Hepatocyte (in vitro differentiated cells): Measurements from ENCODE around the gene FREM1. TPM values are rescaled to one million over a fixed set of nuclear protein-coding genes. Genes with fewer than 3 reads are reported as not detected.
"Not testable (repeated sequence)": the region's sequence is repeated elsewhere in the genome, so short reads cannot be mapped to it uniquely, and the experiment has no call there.

Experiments used
- DNase-seq: peaks from one replicate; pipeline ENCODE4 v3.0.0-alpha.2; 2016; ENCODE audit warnings: low spot score
- H2AFZ ChIP-seq: fragments of 200-600 bp; sonication (generic); 2 replicates; pipeline ENCODE4 v1.6.0; 2016; ENCODE audit warnings: antibody characterized with exemption, mild to moderate bottlenecking
- H3K27ac ChIP-seq: fragments of 200-600 bp; sonication (generic); 2 replicates; pipeline ENCODE4 v1.5.1; 2016; ENCODE audit warnings: mild to moderate bottlenecking
- H3K27me3 ChIP-seq: fragments of 200-600 bp; sonication (generic); 2 replicates; pipeline ENCODE4 v1.6.1; 2016
- H3K36me3 ChIP-seq: fragments of 200-600 bp; sonication (generic); replicated peaks from 2 replicates; pipeline ENCODE4 v1.5.1; 2016; ENCODE audit warnings: low read depth; ENCODE audit not compliant: insufficient read depth
- H3K4me1 ChIP-seq: fragments of 200-600 bp; sonication (generic); 2 replicates; pipeline ENCODE4 v1.5.1; 2016; ENCODE audit warnings: mild to moderate bottlenecking, moderate library complexity; ENCODE audit not compliant: insufficient read depth
- H3K4me2 ChIP-seq: fragments of 200-600 bp; sonication (generic); 2 replicates; pipeline ENCODE4 v1.6.0; 2016
- H3K4me3 ChIP-seq: fragments of 200-600 bp; sonication (generic); 2 replicates; pipeline ENCODE4 v1.5.1; 2016; ENCODE audit warnings: mild to moderate bottlenecking
- H3K79me2 ChIP-seq: fragments of 200-600 bp; sonication (generic); 2 replicates; pipeline ENCODE4 v1.6.0; 2017; ENCODE audit warnings: mild to moderate bottlenecking
- H3K9me2 ChIP-seq: fragments of 200-600 bp; sonication (generic); replicated peaks from 2 replicates; pipeline ENCODE4 v1.6.0; 2017; ENCODE audit warnings: mild to moderate bottlenecking; ENCODE audit not compliant: insufficient read depth
- H3K9me3 ChIP-seq: fragments of 200-600 bp; sonication (generic); 2 replicates; pipeline ENCODE4 v1.5.1; 2016; ENCODE audit warnings: low read depth, mild to moderate bottlenecking
- H4K20me1 ChIP-seq: fragments of 200-600 bp; sonication (generic); 2 replicates; pipeline ENCODE4 v1.6.0; 2016; ENCODE audit warnings: mild to moderate bottlenecking; ENCODE audit not compliant: insufficient read depth, poor library complexity, severe bottlenecking
- EZH2 ChIP-seq: fragments of 200-600 bp; sonication (generic); IDR thresholded peaks from 2 replicates; pipeline ENCODE4 v1.6.1; 2016; ENCODE audit warnings: antibody characterized with exemption, mild to moderate bottlenecking, borderline replicate concordance
- EZH2phosphoT487 ChIP-seq: fragments of 200-600 bp; sonication (generic); IDR thresholded peaks from one replicate; pipeline ENCODE4 v1.6.1; 2018; ENCODE audit warnings: antibody characterized with exemption, mild to moderate bottlenecking, low read depth, moderate library complexity; ENCODE audit not compliant: unreplicated experiment, severe bottlenecking
- WGBS: methylation state at CpG from one replicate; pipeline ENCODE4 v1.1.6; 2016; ENCODE audit warnings: low lambda C conversion rate; ENCODE audit errors: missing lambda C conversion rate; 5-methylcytosine and 5-hydroxymethylcytosine counted together
- polyA plus RNA-seq: library from polyadenylated mRNA; unstranded; fragments of >200 nt; fragmentation: Nextera tagmentation; extraction: Ambion mirVana; gene quantifications from 2 replicates; pipeline ENCODE4 v1.2.1, GENCODE V29; 2016
- total RNA-seq: library from RNA; depleted of rRNA; stranded (reverse); fragments of >200 nt; gene quantifications from 2 replicates; pipeline ENCODE4 v1.2.3, GENCODE V29; 2014
- TF ChIP-seq, protein P1 (sequence below): fragments of 200-600 bp; sonication (generic); IDR thresholded peaks from 2 replicates; pipeline ENCODE4 v1.5.1; 2016; ENCODE audit warnings: antibody characterized with exemption, mild to moderate bottlenecking; ENCODE audit not compliant: poor library complexity

Gene FREM1
- total and polyA plus RNA-seq, 2 experiments from 2014 or later, result 9.7 to 36.1 TPM

DNA sequence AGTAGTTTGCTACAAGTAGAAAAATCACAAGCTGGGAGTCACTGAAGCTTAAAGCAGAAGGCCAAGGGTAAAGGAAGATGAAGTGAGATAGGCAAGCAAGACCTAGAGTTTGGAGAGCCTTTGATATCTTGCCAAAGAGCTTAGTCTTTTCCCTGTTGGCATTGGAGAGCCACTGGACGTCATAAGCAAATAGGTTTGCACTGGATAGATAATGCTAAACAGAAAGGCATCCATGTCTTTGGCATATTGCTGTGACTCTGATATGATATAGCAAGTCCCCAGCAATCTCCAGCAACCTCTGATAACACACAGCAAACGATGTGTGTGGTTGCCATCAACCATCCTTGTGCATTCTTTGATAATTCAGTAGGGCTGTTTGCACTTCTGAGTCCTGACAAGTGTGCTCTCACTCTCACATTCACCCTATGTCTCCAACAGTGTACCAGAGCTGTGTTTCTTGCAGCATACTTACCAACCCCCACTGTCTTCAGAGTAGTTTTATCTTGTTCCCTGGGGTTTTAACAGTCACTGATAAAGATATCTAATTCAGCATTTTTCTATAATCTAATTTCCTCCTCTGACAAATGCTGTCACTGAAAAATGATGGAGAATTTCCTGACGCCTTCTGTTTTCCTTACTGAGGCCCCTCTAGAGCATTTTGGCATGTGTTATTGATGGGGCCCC is 16.9 kb upstream of the FREM1 start:
- no peaks in the 10 kb centered on the region for H3K79me2 ChIP-seq
- H4K20me1 ChIP-seq, result no peaks in the 10 kb centered on the region
- H3K4me2 ChIP-seq, result no peak overlapping the region
- no peaks in the 10 kb centered on the region for H3K27me3 ChIP-seq
- DNase-seq, result no peak
- TF ChIP-seq, protein P1, sequence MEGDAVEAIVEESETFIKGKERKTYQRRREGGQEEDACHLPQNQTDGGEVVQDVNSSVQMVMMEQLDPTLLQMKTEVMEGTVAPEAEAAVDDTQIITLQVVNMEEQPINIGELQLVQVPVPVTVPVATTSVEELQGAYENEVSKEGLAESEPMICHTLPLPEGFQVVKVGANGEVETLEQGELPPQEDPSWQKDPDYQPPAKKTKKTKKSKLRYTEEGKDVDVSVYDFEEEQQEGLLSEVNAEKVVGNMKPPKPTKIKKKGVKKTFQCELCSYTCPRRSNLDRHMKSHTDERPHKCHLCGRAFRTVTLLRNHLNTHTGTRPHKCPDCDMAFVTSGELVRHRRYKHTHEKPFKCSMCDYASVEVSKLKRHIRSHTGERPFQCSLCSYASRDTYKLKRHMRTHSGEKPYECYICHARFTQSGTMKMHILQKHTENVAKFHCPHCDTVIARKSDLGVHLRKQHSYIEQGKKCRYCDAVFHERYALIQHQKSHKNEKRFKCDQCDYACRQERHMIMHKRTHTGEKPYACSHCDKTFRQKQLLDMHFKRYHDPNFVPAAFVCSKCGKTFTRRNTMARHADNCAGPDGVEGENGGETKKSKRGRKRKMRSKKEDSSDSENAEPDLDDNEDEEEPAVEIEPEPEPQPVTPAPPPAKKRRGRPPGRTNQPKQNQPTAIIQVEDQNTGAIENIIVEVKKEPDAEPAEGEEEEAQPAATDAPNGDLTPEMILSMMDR, result no peak
- no peak for TF ChIP-seq EZH2phosphoT487
- TF ChIP-seq EZH2, result no peak
- no peaks in the 10 kb centered on the region for H3K9me3 ChIP-seq
- no peaks in the 10 kb centered on the region for H3K36me3 ChIP-seq
- H3K27ac ChIP-seq, result no peak overlapping the region
- no peaks in the 10 kb centered on the region for H3K4me1 ChIP-seq
- H2AFZ ChIP-seq, result no peak overlapping the region
- H3K9me2 ChIP-seq, result no peaks in the 10 kb centered on the region
- WGBS, result 23% methylated on average over 3 of the region's 3 CpGs
- no peak overlapping the region for H3K4me3 ChIP-seq

DNA sequence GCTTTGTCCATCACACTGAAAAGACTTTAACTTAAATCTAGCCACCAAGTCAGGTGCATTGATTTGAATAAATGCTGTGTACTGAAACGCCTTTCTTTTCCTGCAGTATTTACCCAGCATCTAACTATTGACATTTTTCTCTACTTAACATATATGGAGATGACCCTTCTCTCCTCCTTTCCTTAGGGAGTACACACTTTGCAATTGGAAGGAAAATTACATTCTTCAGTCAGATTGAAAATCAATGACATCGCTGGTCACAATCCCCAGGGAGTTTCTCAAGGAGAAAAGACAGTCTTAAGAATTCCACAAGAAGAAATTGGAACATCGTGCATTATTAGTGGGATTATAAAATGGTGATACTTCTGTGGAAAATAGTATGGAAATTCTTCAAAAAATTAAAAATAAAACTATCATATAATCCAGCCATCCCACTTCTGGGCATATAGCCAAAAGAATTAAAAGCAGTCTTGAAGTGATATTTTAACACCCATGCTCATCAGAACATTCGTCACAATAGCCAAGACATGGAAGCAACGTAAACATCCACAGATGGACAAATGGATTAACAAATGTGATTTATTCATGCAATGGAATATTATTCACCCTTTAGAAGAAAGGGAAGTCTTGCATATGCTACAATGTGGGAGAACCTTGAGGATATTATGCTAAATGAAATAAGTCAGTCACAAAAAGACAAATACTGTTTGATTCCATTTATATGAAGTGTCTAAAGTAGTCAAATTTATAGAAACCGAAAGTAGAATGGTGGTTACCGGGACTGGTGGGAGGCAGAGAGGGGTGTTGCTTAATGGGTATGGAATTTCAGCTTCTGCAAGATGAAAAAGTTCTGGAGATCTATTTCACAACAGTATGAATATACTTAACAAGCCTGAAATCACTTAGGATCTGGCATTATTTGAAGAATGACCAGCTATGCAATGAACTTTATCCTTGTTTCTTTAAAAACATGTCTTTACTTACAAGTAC is 14.3 kb upstream of the FREM1 start:
- Histone ChIP-seq H3K4me1 (no peaks in the 10 kb centered on the region), H3K36me3 (no peaks in the 10 kb centered on the region), H3K9me3 (no peaks in the 10 kb centered on the region), H3K27ac (peak overlapping the region; percentile 25), H3K79me2 (no peaks in the 10 kb centered on the region), H2AFZ (no peak overlapping the region), H4K20me1 (no peaks in the 10 kb centered on the region), H3K27me3 (no peaks in the 10 kb centered on the region), H3K4me3 (no peak overlapping the region), H3K4me2 (peak overlapping the region; percentile 40), H3K9me2 (no peaks in the 10 kb centered on the region)
- no peak for DNase-seq
- 87% methylated on average over 7 of the region's 7 CpGs for WGBS
- TF ChIP-seq EZH2, result no peak
- TF ChIP-seq, protein P1, result no peak
- no peak for TF ChIP-seq EZH2phosphoT487

DNA sequence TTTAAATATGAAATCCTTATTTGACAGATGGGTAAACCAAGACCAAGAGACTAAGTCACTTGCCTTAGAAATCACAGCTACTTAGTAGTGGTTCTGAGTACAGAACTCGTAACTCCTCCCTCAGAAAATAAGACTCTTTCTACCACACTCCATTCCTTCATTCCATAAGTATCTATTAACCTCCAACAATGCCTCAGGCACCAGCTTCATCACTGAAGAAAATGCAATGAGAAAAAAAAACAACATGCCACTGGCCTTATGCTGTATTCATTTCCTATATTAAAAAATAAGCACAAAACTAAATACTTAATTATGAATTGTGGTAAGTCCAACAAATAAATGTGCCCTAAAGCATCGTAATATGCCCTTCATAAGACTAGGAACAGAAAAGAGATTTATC is 13.5 kb upstream of the FREM1 start:
- no peak for DNase-seq
- no peaks in the 10 kb centered on the region for H3K9me3 ChIP-seq
- H3K9me2 ChIP-seq, result no peaks in the 10 kb centered on the region
- H4K20me1 ChIP-seq, result no peaks in the 10 kb centered on the region
- WGBS, result 94% methylated on average over 2 of the region's 2 CpGs
- no peaks in the 10 kb centered on the region for H3K36me3 ChIP-seq
- H2AFZ ChIP-seq, result no peak overlapping the region
- H3K27ac ChIP-seq, result no peak overlapping the region
- H3K4me1 ChIP-seq, result no peaks in the 10 kb centered on the region
- H3K79me2 ChIP-seq, result no peaks in the 10 kb centered on the region
- H3K27me3 ChIP-seq, result no peaks in the 10 kb centered on the region
- TF ChIP-seq EZH2phosphoT487 (no peak), EZH2 (no peak)
- TF ChIP-seq, protein P1, result no peak
- no peak overlapping the region for H3K4me3 ChIP-seq
- no peak overlapping the region for H3K4me2 ChIP-seq

DNA sequence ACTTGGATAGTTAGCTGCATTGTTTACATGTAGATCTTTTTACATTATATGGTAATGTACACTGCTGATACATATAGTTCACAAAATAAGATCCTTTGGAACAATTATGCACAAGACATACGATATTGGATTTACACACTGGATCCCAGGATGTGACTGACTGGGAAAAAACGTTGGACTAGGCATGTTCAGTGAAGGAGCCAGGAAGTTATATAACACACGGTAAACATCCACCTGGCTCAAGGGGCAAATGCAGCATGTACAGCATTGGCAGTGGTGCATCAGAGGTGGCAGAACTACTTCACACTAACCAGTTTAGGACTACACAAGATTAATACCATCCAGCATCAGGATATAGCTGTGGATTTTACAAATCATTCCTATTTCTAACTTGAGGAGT is 10.6 kb upstream of the FREM1 start:
- not testable (repeated sequence) for DNase-seq, H3K9me2 ChIP-seq, H2AFZ ChIP-seq, H3K36me3 ChIP-seq, H3K27me3 ChIP-seq, H4K20me1 ChIP-seq, H3K4me1 ChIP-seq, H3K4me3 ChIP-seq, H3K9me3 ChIP-seq, H3K4me2 ChIP-seq, H3K27ac ChIP-seq, H3K79me2 ChIP-seq
- WGBS, result 66% methylated on average over 3 of the region's 3 CpGs
